Measurements from ENCODE around the gene WASHC2C. TPM values are rescaled to one million over a fixed set of nuclear protein-coding genes. Genes with fewer than 3 reads are reported as not detected.
A peak's percentile ranks its signal among the peaks of the same experiment; 100 is the strongest.
"Not testable (repeated sequence)": the region's sequence is repeated elsewhere in the genome, so short reads cannot be mapped to it uniquely, and the experiment has no call there.

The WASHC2C gene
- total RNA-seq, 6 donors from 2014 or later = 28.0 to 73.3 (median 44.2) TPM

- no peaks in the 10 kb centered on the region for H3K4me1 ChIP-seq
- no peak for DNase-seq
- TF ChIP-seq POLR2A (IDR thresholded peaks at IDR 0.05) = no peak
- no peak for TF ChIP-seq CTCF (IDR thresholded peaks at IDR 0.05)
- TF ChIP-seq EP300 (IDR thresholded peaks at IDR 0.05) = no peak
- TF ChIP-seq POLR2AphosphoS5 (IDR thresholded peaks at IDR 0.05) = no peak
- no peaks in the 10 kb centered on the region for H3K36me3 ChIP-seq
- H3K27me3 ChIP-seq = no peaks in the 10 kb centered on the region
- 71 to 78% methylated on average over 6 of the region's 6 CpGs for WGBS, 2 donors
- H3K27ac ChIP-seq = no peak overlapping the region
- H3K4me3 ChIP-seq = no peak overlapping the region
- no peaks in the 10 kb centered on the region for H3K9me3 ChIP-seq
- no peak for ATAC-seq (ENCODE audit: low FRiP score in 2 of 2)
Measured at GRCh38 chr10:45811075-45811474, 84.0 kb downstream of the WASHC2C start.

- H3K9me3 ChIP-seq; H3K27ac ChIP-seq; H3K4me1 ChIP-seq; H3K36me3 ChIP-seq; H3K4me3 ChIP-seq; H3K27me3 ChIP-seq; ATAC-seq (ENCODE audit: low FRiP score in 2 of 2): not testable (repeated sequence)
- peak in 1 of 2 donors; percentile 55 for DNase-seq
- WGBS, 2 donors = 84 to 90% methylated on average over 13 of the region's 13 CpGs
Measured at GRCh38 chr10:45812959-45813358, 85.9 kb downstream of the WASHC2C start.

GRCh38 chr10:45814146-45814545, 87.1 kb downstream of the WASHC2C start:
- DNase-seq; H3K9me3 ChIP-seq; ATAC-seq (ENCODE audit: low FRiP score in 2 of 2); H3K4me3 ChIP-seq; H3K4me1 ChIP-seq; H3K27ac ChIP-seq; H3K27me3 ChIP-seq; H3K36me3 ChIP-seq: not testable (repeated sequence)
- 87 to 94% methylated on average over 4 of the region's 4 CpGs for WGBS, 2 donors

GRCh38 chr10:45817130-45817859, 90.2 kb downstream of the WASHC2C start:
- no peak for TF ChIP-seq CTCF (IDR thresholded peaks at IDR 0.05)
- no peaks in the 10 kb centered on the region for H3K27me3 ChIP-seq
- no peak for ATAC-seq (ENCODE audit: low FRiP score in 2 of 2)

GRCh38 chr10:45817912-45818311, 90.8 kb downstream of the WASHC2C start:
- no peak for DNase-seq
- H3K27ac ChIP-seq = no peak overlapping the region
- no peak for TF ChIP-seq POLR2AphosphoS5 (IDR thresholded peaks at IDR 0.05)
- no peak for TF ChIP-seq EP300 (IDR thresholded peaks at IDR 0.05)
- no peak for TF ChIP-seq POLR2A (IDR thresholded peaks at IDR 0.05)
- TF ChIP-seq CTCF (IDR thresholded peaks at IDR 0.05) = no peak
- no peak overlapping the region for H3K4me3 ChIP-seq
- H3K27me3 ChIP-seq = no peaks in the 10 kb centered on the region
- no peak for ATAC-seq (ENCODE audit: low FRiP score in 2 of 2)
- no peaks in the 10 kb centered on the region for H3K36me3 ChIP-seq
- no peaks in the 10 kb centered on the region for H3K9me3 ChIP-seq
- no peaks in the 10 kb centered on the region for H3K4me1 ChIP-seq
- 91 to 92% methylated on average over 3 of the region's 3 CpGs for WGBS, 2 donors

More at GRCh38 chr10:45817130-45817859, 90.2 kb downstream of the WASHC2C start:
- DNase-seq = peak in 1 of 2 donors; percentile 25
- H3K4me3 ChIP-seq = no peak overlapping the region
- H3K4me1 ChIP-seq = no peaks in the 10 kb centered on the region
- H3K36me3 ChIP-seq = no peaks in the 10 kb centered on the region
- whole genome bisulfite sequencing, 2 donors = 97 to 99% methylated on average over 3 to 7 of the region's 7 CpGs
- no peak overlapping the region for H3K27ac ChIP-seq
- H3K9me3 ChIP-seq = no peaks in the 10 kb centered on the region

- Histone ChIP-seq H3K4me3 (no peak overlapping the region), H3K27ac (no peak overlapping the region), H3K36me3 (no peaks in the 10 kb centered on the region), H3K4me1 (no peaks in the 10 kb centered on the region), H3K27me3 (no peaks in the 10 kb centered on the region), H3K9me3 (no peaks in the 10 kb centered on the region)
- DNase-seq (no peak), ATAC-seq (ENCODE audit: low FRiP score in 2 of 2) (no peak)
- 63 to 74% methylated on average over 9 of the region's 9 CpGs for WGBS, 2 donors
- no peak for TF ChIP-seq POLR2A (IDR thresholded peaks at IDR 0.05)
- no peak for TF ChIP-seq EP300 (IDR thresholded peaks at IDR 0.05)
- TF ChIP-seq POLR2AphosphoS5 (IDR thresholded peaks at IDR 0.05) = no peak
- TF ChIP-seq CTCF (IDR thresholded peaks at IDR 0.05) = no peak
Measured at GRCh38 chr10:45819552-45819951, 92.5 kb downstream of the WASHC2C start.

GRCh38 chr10:45820107-45820830, 93.2 kb downstream of the WASHC2C start:
- H3K27me3 ChIP-seq; H3K4me3 ChIP-seq; H3K9me3 ChIP-seq; H3K27ac ChIP-seq; ATAC-seq (ENCODE audit: low FRiP score in 2 of 2); DNase-seq; H3K36me3 ChIP-seq; H3K4me1 ChIP-seq: not testable (repeated sequence)
- 62 to 67% methylated on average over 6 of the region's 6 CpGs for WGBS, 2 donors

GRCh38 chr10:45822918-45823317, 95.9 kb downstream of the WASHC2C start:
- WGBS, 2 donors = 67 to 71% methylated on average over 2 of the region's 2 CpGs
- not testable (repeated sequence) for H3K27me3 ChIP-seq; H3K9me3 ChIP-seq; H3K27ac ChIP-seq; H3K4me3 ChIP-seq; H3K36me3 ChIP-seq; DNase-seq; H3K4me1 ChIP-seq; ATAC-seq (ENCODE audit: low FRiP score in 2 of 2)
